OCI-LY3 (cell line): ENCODE results near the gene NBPF1.
"Not testable (repeated sequence)": the region's sequence is repeated elsewhere in the genome, so short reads cannot be mapped to it uniquely, and the experiment has no call there.

Source experiments
- H2AFZ ChIP-seq: fragments of 200-600, 300-600 bp; shearing (Covaris generic); 2 replicates; pipeline ENCODE4 v1.6.0; 2014; ENCODE audit warnings: antibody characterized with exemption, low read depth, low read length
- H3K27ac ChIP-seq: fragments of 200-600, 300-600 bp; sonication (generic); 2 replicates; pipeline ENCODE4 v1.5.1; 2014; ENCODE audit warnings: mild to moderate bottlenecking, low read length, moderate library complexity, mixed read lengths
- H3K27me3 ChIP-seq: fragments of 200-600, 300-600 bp; sonication (generic); 2 replicates; pipeline ENCODE4 v1.6.1; 2014; ENCODE audit warnings: low read depth, low read length, mixed read lengths
- H3K36me3 ChIP-seq: fragments of 200-600, 300-600 bp; sonication (generic); replicated peaks from 2 replicates; pipeline ENCODE3; 2014; ENCODE audit warnings: low read depth, low read length, mixed read lengths
- H3K4me1 ChIP-seq: fragments of 300-600, 200-600 bp; sonication (generic); 2 replicates; pipeline ENCODE4 v1.6.1; 2014; ENCODE audit warnings: low read length, mixed read lengths
- H3K4me2 ChIP-seq: fragments of 200-600, 300-600 bp; sonication (generic); 2 replicates; pipeline ENCODE4 v1.6.1; 2014; ENCODE audit warnings: low read length, mixed read lengths
- H3K4me3 ChIP-seq: fragments of 300-600, 200-600 bp; sonication (generic); 2 replicates; pipeline ENCODE4 v1.5.1; 2014; ENCODE audit warnings: antibody characterized with exemption, mild to moderate bottlenecking, low read length, moderate library complexity
- H3K79me2 ChIP-seq: fragments of 300-600, 200-600 bp; shearing (Covaris generic); 2 replicates; pipeline ENCODE4 v1.6.1; 2014; ENCODE audit warnings: mild to moderate bottlenecking, low read length, mixed read lengths
- H3K9ac ChIP-seq: fragments of 300-600, 200-600 bp; shearing (Covaris generic); 2 replicates; pipeline ENCODE4 v1.6.0; 2014; ENCODE audit warnings: mild to moderate bottlenecking, low read length, moderate library complexity
- H3K9me3 ChIP-seq: fragments of 200-600, 300-600 bp; shearing (Covaris generic); 2 replicates; pipeline ENCODE4 v1.6.1; 2014; ENCODE audit warnings: low read length, mixed read lengths; ENCODE audit not compliant: insufficient read depth
- H4K20me1 ChIP-seq: fragments of 200-600, 300-600 bp; sonication (generic); 2 replicates; pipeline ENCODE4 v1.6.1; 2016; ENCODE audit warnings: low read length, mixed read lengths; ENCODE audit not compliant: insufficient read depth
- EZH2phosphoT487 ChIP-seq: fragments of 200-600 bp; shearing (Covaris generic); IDR thresholded peaks from 2 replicates; pipeline ENCODE4 v1.6.1; 2018; ENCODE audit warnings: antibody characterized with exemption, mixed run types, low read depth
- TF ChIP-seq, protein P1 (sequence below): fragments of 200-600, 300-600 bp; sonication (generic); IDR thresholded peaks from 2 replicates; pipeline ENCODE4 v1.5.1; 2014; ENCODE audit warnings: antibody characterized with exemption, low read length, low read depth

The NBPF1 gene

GRCh38 chr1:16636551-16637195, 23.3 kb upstream of the NBPF1 start:
- not testable (repeated sequence) for H3K9ac ChIP-seq, H3K4me1 ChIP-seq, H3K36me3 ChIP-seq, H3K27ac ChIP-seq, H2AFZ ChIP-seq, H3K4me3 ChIP-seq, H4K20me1 ChIP-seq, H3K27me3 ChIP-seq, H3K4me2 ChIP-seq, H3K9me3 ChIP-seq, H3K79me2 ChIP-seq

- not testable (repeated sequence) for H2AFZ ChIP-seq, H4K20me1 ChIP-seq, H3K9ac ChIP-seq, H3K4me1 ChIP-seq, H3K4me2 ChIP-seq, H3K9me3 ChIP-seq, H3K79me2 ChIP-seq, H3K27me3 ChIP-seq, H3K4me3 ChIP-seq, H3K36me3 ChIP-seq, H3K27ac ChIP-seq
Observed at GRCh38 chr1:16635959-16636358, 22.6 kb upstream of the NBPF1 start.

GRCh38 chr1:16633540-16634282, 20.3 kb upstream of the NBPF1 start:
- H3K4me3 ChIP-seq, H3K79me2 ChIP-seq, H3K9ac ChIP-seq, H2AFZ ChIP-seq, H3K4me1 ChIP-seq, H3K27me3 ChIP-seq, H3K4me2 ChIP-seq, H3K36me3 ChIP-seq, H3K9me3 ChIP-seq, H4K20me1 ChIP-seq, H3K27ac ChIP-seq: not testable (repeated sequence)

DNA sequence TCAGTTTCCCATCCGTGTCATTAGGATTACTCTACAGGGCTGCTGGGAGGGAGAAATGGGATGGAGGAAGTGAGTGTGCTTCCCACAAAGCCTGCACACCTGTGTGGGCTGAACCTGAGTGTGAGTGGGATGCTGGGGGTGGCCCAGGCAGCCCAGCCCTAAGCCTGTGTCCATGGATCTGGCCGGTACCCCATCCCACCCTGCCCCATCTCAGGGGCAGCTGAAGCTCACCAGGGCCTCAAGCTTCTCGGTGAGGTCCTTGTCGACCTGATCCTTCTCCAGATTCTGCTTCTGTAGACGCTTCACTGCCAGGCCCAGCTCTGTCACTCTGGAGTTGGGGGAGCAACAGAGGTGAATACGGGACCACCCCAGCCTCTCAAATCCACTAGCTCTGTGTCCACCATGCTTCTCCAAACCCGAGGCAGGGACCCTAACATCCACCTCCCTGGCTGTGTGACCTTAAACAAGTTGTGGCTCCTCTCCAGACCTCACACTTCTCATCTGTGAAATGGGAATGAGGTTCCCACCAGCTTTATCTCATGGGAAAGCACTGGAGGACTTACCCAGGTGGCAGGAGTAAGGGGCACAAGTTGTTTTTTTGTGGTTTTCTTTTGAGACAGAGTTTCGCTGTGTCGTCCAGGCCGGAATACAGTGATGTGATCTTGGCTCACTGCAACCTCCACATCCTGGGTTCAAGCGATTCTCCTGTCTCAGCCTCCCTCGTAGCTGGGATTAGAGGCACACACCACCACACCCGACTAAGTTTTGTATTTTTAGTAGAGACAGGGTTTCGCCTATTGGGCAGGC, 18.9 kb upstream of the NBPF1 start:
- H3K4me2 ChIP-seq, H3K79me2 ChIP-seq, H2AFZ ChIP-seq, H3K36me3 ChIP-seq, H3K27ac ChIP-seq, H3K4me1 ChIP-seq, H3K9ac ChIP-seq, H3K27me3 ChIP-seq, H4K20me1 ChIP-seq, H3K4me3 ChIP-seq, H3K9me3 ChIP-seq: not testable (repeated sequence)

DNA sequence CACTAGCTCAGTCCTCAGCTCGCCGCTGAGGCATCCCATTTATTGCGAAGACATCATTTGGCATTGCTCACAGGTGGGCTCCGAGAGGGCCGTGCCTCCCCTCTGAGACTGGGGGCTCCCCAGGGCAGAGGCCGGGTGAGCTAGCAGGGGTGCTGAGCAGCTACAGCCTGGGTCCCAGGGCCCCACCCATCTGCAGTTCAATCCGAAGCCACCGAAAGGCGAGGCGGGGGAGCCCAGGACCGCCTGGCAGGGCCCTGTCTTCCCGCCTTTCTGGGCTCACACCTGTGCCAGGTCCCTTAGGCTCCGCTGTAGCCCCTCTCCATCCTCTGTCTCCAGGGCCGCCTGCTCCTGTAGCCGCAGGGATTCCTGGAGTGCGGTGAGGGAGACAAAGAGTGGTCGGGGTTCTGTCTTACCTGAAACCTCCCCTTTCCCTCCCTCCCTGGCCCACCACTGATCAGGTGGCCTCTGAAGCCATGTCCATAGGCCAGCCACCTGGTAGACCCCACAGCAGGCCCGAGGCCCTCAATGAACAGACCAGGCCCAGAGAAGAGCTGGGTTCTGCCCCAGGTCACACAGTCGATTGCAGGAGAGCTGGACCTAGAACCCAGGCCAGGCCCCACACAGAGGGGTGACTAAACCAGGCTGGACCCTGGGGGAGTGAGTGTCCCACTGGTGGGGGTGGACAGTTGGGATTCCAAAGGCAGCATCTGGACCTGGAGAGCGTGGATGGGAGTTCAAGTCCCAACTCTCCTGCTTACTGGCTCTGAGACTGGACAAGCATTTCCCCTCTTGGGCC, 18.1 kb upstream of the NBPF1 start:
- H3K4me2 ChIP-seq, result no peak overlapping the region
- no peak overlapping the region for H3K27ac ChIP-seq
- H4K20me1 ChIP-seq, result peaks cover 6% of the 10 kb centered on the region
- no peak overlapping the region for H3K4me3 ChIP-seq
- TF ChIP-seq, protein P1, sequence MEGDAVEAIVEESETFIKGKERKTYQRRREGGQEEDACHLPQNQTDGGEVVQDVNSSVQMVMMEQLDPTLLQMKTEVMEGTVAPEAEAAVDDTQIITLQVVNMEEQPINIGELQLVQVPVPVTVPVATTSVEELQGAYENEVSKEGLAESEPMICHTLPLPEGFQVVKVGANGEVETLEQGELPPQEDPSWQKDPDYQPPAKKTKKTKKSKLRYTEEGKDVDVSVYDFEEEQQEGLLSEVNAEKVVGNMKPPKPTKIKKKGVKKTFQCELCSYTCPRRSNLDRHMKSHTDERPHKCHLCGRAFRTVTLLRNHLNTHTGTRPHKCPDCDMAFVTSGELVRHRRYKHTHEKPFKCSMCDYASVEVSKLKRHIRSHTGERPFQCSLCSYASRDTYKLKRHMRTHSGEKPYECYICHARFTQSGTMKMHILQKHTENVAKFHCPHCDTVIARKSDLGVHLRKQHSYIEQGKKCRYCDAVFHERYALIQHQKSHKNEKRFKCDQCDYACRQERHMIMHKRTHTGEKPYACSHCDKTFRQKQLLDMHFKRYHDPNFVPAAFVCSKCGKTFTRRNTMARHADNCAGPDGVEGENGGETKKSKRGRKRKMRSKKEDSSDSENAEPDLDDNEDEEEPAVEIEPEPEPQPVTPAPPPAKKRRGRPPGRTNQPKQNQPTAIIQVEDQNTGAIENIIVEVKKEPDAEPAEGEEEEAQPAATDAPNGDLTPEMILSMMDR, result no peak
- no peak for TF ChIP-seq EZH2phosphoT487
- H3K9me3 ChIP-seq, result no peaks in the 10 kb centered on the region
- H3K9ac ChIP-seq, result no peak overlapping the region
- no peaks in the 10 kb centered on the region for H3K27me3 ChIP-seq
- H2AFZ ChIP-seq, result no peak overlapping the region
- no peaks in the 10 kb centered on the region for H3K4me1 ChIP-seq
- peaks cover 6% of the 10 kb centered on the region for H3K36me3 ChIP-seq
- no peaks in the 10 kb centered on the region for H3K79me2 ChIP-seq
